HepG2 (cell line): ENCODE data around the gene SETD5. TPM values are rescaled to one million over a fixed set of nuclear protein-coding genes. Genes with fewer than 3 reads are reported as not detected.

Experiments
- E2F2 ChIP-seq: sonication (generic); formaldehyde crosslinking; IDR thresholded peaks from 2 replicates; pipeline ENCODE4 v1.4.0; 2020; ENCODE audit warnings: missing genetic modification reagents, borderline replicate concordance
- KDM1A ChIP-seq: IDR thresholded peaks from 2 replicates; pipeline ENCODE4 v1.6.1; 2016; ENCODE audit warnings: missing compliant biosample characterization
- KDM2A ChIP-seq: sonication (generic); formaldehyde crosslinking; IDR thresholded peaks from 2 replicates; pipeline ENCODE4 v1.4.0; 2020; ENCODE audit warnings: low read depth, missing genetic modification reagents, borderline replicate concordance
- KLF12 ChIP-seq: sonication (generic); formaldehyde crosslinking; IDR thresholded peaks from 2 replicates; pipeline ENCODE4 v1.4.0; 2020; ENCODE audit warnings: missing genetic modification reagents, borderline replicate concordance
- KLF6 ChIP-seq: IDR thresholded peaks from 2 replicates; pipeline ENCODE4 v1.8.0; 2016; ENCODE audit warnings: missing biosample characterization, missing genetic modification reagents
- KMT2A ChIP-seq: sonication (generic); formaldehyde crosslinking; IDR thresholded peaks from 2 replicates; pipeline ENCODE4 v1.4.0; 2020; ENCODE audit warnings: missing genetic modification reagents
- TBL1XR1 ChIP-seq: fragments of 150-350 bp; IDR thresholded peaks from 2 replicates; pipeline ENCODE4 v1.6.1; 2014; ENCODE audit warnings: borderline replicate concordance, low read length; ENCODE audit not compliant: partially characterized antibody
- ZNF251 ChIP-seq: sonication (generic); formaldehyde crosslinking; IDR thresholded peaks from 2 replicates; pipeline ENCODE4 v1.9.0; 2021; ENCODE audit warnings: mild to moderate bottlenecking, missing genetic modification reagents
- ZNF260 ChIP-seq: sonication (generic); formaldehyde crosslinking; IDR thresholded peaks from 2 replicates; pipeline ENCODE4 v1.4.0; 2020; ENCODE audit warnings: missing genetic modification reagents, low read depth, mild to moderate bottlenecking, borderline replicate concordance
- ZNF468 ChIP-seq: sonication (generic); formaldehyde crosslinking; IDR thresholded peaks from 2 replicates; pipeline ENCODE4 v1.8.0; 2022; ENCODE audit warnings: mild to moderate bottlenecking, moderate library complexity, missing genetic modification reagents
- polyA plus RNA-seq, 8 experiments: library from polyadenylated mRNA; depleted of rRNA in 3 of 8; stranded (reverse) in 7 of 8; unstranded in 1 of 8; fragments of >200 nt; fragmentation: Illumina TruSeq in 4 of 8; extraction: Trizol in 4 of 8; gene quantifications; 2 replicates each; pipeline versions ENCODE4 v1.2.1 to v1.2.3, GENCODE V29; 2011 to 2016; ENCODE audit warnings: low read depth in 4 of 8, missing spikeins in 1 of 8, mixed read lengths in 1 of 8; ENCODE audit not compliant: insufficient read depth in 1 of 8
- total RNA-seq, 5 experiments: library from RNA; depleted of rRNA; stranded (reverse); fragments of >200 nt; fragmentation: Illumina TruSeq; extraction: Trizol; gene quantifications; 2 replicates each; pipeline ENCODE4 v1.2.3, GENCODE V29; 2016; ENCODE audit warnings: low read depth in 1 of 5
- TF ChIP-seq, protein P1 (sequence below): sonication (generic); formaldehyde crosslinking; IDR thresholded peaks from 2 replicates; pipeline ENCODE4 v1.4.0; 2020; ENCODE audit warnings: missing genetic modification reagents, borderline replicate concordance
- TF ChIP-seq, protein P2 (sequence below): sonication (generic); formaldehyde crosslinking; IDR thresholded peaks from 2 replicates; pipeline ENCODE4 v1.8.0; 2022; ENCODE audit warnings: mild to moderate bottlenecking, missing genetic modification reagents; ENCODE audit not compliant: insufficient replicate concordance
- TF ChIP-seq, protein P3 (sequence below): sonication (generic); formaldehyde crosslinking; IDR thresholded peaks from 2 replicates; pipeline ENCODE4 v1.5.1; 2020; ENCODE audit warnings: missing genetic modification reagents, mild to moderate bottlenecking, borderline replicate concordance
- TF ChIP-seq, protein P4 (sequence below): sonication (generic); formaldehyde crosslinking; IDR thresholded peaks from 2 replicates; pipeline ENCODE4 v1.5.0; 2020; ENCODE audit warnings: missing genetic modification reagents
- TF ChIP-seq, protein P5 (sequence below): sonication (generic); formaldehyde crosslinking; IDR thresholded peaks from 2 replicates; pipeline ENCODE4 v1.9.0; 2021; ENCODE audit warnings: missing genetic modification reagents, mild to moderate bottlenecking, borderline replicate concordance

Gene SETD5
- total and polyA plus RNA-seq, 2 of the 13 experiments (the other 11 are each of a cell fraction or from before 2014, with no cell fraction given), result 46.8 to 95.8 TPM

DNA sequence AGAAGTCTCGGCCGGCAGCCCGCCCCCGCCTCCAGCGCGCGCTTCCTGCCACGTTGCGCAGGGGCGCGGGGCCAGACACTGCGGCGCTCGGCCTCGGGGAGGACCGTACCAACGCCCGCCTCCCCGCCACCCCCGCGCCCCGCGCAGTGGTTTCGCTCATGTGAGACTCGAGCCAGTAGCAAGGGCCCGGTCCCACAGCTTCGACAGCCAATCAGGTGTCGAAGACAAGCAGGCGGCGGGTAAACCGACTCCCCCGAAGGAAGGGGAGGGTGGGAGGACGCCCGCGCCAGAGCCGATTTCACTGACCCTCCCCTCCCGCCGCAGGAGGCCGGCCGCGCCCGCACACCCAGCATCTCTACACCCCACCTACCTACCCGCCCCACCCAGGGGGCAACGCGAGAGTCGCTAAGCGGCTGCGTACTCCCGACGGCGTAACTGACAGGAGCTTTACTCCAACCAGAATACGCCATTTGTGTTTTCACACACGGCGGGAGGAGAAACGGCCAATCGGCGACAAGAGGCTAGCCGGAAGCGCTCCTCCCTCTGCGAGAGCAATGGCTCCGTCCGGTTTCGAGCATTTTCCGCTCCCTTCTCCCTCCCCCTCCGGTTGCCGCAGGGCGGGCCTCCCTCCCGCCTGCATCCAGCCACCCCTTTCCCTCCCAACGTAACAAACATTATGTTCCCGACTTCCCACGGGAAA lies 633 bp upstream of the SETD5 start (continued):
- TF ChIP-seq, protein P1, sequence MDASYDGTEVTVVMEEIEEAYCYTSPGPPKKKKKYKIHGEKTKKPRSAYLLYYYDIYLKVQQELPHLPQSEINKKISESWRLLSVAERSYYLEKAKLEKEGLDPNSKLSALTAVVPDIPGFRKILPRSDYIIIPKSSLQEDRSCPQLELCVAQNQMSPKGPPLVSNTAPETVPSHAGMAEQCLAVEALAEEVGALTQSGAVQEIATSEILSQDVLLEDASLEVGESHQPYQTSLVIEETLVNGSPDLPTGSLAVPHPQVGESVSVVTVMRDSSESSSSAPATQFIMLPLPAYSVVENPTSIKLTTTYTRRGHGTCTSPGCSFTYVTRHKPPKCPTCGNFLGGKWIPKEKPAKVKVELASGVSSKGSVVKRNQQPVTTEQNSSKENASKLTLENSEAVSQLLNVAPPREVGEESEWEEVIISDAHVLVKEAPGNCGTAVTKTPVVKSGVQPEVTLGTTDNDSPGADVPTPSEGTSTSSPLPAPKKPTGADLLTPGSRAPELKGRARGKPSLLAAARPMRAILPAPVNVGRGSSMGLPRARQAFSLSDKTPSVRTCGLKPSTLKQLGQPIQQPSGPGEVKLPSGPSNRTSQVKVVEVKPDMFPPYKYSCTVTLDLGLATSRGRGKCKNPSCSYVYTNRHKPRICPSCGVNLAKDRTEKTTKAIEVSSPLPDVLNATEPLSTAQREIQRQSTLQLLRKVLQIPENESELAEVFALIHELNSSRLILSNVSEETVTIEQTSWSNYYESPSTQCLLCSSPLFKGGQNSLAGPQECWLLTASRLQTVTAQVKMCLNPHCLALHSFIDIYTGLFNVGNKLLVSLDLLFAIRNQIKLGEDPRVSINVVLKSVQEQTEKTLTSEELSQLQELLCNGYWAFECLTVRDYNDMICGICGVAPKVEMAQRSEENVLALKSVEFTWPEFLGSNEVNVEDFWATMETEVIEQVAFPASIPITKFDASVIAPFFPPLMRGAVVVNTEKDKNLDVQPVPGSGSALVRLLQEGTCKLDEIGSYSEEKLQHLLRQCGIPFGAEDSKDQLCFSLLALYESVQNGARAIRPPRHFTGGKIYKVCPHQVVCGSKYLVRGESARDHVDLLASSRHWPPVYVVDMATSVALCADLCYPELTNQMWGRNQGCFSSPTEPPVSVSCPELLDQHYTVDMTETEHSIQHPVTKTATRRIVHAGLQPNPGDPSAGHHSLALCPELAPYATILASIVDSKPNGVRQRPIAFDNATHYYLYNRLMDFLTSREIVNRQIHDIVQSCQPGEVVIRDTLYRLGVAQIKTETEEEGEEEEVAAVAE (CRISPR knock-in tag), result peak; percentile 68; the same call in 1 of the 2 replicates
- TF ChIP-seq, protein P2, sequence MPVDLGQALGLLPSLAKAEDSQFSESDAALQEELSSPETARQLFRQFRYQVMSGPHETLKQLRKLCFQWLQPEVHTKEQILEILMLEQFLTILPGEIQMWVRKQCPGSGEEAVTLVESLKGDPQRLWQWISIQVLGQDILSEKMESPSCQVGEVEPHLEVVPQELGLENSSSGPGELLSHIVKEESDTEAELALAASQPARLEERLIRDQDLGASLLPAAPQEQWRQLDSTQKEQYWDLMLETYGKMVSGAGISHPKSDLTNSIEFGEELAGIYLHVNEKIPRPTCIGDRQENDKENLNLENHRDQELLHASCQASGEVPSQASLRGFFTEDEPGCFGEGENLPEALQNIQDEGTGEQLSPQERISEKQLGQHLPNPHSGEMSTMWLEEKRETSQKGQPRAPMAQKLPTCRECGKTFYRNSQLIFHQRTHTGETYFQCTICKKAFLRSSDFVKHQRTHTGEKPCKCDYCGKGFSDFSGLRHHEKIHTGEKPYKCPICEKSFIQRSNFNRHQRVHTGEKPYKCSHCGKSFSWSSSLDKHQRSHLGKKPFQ (CRISPR knock-in tag), result peak; percentile 75
- TF ChIP-seq, protein P3, sequence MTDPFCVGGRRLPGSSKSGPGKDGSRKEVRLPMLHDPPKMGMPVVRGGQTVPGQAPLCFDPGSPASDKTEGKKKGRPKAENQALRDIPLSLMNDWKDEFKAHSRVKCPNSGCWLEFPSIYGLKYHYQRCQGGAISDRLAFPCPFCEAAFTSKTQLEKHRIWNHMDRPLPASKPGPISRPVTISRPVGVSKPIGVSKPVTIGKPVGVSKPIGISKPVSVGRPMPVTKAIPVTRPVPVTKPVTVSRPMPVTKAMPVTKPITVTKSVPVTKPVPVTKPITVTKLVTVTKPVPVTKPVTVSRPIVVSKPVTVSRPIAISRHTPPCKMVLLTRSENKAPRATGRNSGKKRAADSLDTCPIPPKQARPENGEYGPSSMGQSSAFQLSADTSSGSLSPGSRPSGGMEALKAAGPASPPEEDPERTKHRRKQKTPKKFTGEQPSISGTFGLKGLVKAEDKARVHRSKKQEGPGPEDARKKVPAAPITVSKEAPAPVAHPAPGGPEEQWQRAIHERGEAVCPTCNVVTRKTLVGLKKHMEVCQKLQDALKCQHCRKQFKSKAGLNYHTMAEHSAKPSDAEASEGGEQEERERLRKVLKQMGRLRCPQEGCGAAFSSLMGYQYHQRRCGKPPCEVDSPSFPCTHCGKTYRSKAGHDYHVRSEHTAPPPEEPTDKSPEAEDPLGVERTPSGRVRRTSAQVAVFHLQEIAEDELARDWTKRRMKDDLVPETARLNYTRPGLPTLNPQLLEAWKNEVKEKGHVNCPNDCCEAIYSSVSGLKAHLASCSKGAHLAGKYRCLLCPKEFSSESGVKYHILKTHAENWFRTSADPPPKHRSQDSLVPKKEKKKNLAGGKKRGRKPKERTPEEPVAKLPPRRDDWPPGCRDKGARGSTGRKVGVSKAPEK (CRISPR knock-in tag), result no peak
- TF ChIP-seq, protein P4, sequence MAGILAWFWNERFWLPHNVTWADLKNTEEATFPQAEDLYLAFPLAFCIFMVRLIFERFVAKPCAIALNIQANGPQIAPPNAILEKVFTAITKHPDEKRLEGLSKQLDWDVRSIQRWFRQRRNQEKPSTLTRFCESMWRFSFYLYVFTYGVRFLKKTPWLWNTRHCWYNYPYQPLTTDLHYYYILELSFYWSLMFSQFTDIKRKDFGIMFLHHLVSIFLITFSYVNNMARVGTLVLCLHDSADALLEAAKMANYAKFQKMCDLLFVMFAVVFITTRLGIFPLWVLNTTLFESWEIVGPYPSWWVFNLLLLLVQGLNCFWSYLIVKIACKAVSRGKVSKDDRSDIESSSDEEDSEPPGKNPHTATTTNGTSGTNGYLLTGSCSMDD, result no peak
- no peak for TF ChIP-seq ZNF468 (CRISPR knock-in tag)
- no peak; the same call in 1 of the 2 replicates for TF ChIP-seq KLF6 (CRISPR knock-in tag)
- TF ChIP-seq ZNF251, result no peak
- TF ChIP-seq, protein P5, sequence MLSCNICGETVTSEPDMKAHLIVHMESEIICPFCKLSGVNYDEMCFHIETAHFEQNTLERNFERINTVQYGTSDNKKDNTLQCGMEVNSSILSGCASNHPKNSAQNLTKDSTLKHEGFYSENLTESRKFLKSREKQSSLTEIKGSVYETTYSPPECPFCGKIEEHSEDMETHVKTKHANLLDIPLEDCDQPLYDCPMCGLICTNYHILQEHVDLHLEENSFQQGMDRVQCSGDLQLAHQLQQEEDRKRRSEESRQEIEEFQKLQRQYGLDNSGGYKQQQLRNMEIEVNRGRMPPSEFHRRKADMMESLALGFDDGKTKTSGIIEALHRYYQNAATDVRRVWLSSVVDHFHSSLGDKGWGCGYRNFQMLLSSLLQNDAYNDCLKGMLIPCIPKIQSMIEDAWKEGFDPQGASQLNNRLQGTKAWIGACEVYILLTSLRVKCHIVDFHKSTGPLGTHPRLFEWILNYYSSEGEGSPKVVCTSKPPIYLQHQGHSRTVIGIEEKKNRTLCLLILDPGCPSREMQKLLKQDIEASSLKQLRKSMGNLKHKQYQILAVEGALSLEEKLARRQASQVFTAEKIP (CRISPR knock-in tag), result no peak
- TF ChIP-seq KDM1A (CRISPR knock-in tag), result no peak
- peak; percentile 74 for TF ChIP-seq KDM2A (CRISPR knock-in tag)
- TF ChIP-seq KMT2A (CRISPR knock-in tag), result peak; percentile 25; the same call in 1 of the 2 replicates
- no peak for TF ChIP-seq TBL1XR1
- no peak for TF ChIP-seq ZNF260
- no peak for TF ChIP-seq E2F2 (CRISPR knock-in tag)
- peak; percentile 67; the same call in 1 of the 2 replicates for TF ChIP-seq KLF12 (CRISPR knock-in tag)
